HPDE6-E6E7 (cell line): ENCODE results near the gene CASK.

ENCODE experiments used
- DNase-seq: peaks from one replicate; pipeline ENCODE4 v3.0.0; 2011; ENCODE audit warnings: missing footprints; ENCODE audit errors: extremely low spot score

CASK gene

GRCh38 chrX:41913476-41913875, 9.9 kb downstream of the CASK start:
- DNase-seq, result no peak

- DNase-seq, result no peak
Measured at GRCh38 chrX:41912923-41913322, 10.4 kb downstream of the CASK start.

DNA sequence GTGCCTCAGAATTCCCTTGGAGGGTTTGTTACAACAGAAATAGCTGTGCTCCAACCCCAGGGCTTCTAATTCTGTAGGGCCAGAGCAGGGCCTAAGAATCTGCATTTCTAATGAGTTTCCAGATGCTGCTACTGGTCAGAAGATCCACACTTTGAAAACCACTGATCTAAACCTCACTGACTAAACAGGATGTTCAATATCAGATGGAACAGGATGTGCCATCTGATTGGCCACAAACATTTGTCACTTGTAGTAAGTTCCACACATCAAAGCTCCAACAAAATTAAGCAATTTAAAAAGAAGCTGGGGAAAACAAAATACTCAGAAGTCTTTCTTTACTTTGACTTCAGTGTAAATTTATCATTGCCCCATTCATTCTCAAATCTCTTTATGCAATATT, 14.3 kb downstream of the CASK start:
- no peak for DNase-seq

DNA sequence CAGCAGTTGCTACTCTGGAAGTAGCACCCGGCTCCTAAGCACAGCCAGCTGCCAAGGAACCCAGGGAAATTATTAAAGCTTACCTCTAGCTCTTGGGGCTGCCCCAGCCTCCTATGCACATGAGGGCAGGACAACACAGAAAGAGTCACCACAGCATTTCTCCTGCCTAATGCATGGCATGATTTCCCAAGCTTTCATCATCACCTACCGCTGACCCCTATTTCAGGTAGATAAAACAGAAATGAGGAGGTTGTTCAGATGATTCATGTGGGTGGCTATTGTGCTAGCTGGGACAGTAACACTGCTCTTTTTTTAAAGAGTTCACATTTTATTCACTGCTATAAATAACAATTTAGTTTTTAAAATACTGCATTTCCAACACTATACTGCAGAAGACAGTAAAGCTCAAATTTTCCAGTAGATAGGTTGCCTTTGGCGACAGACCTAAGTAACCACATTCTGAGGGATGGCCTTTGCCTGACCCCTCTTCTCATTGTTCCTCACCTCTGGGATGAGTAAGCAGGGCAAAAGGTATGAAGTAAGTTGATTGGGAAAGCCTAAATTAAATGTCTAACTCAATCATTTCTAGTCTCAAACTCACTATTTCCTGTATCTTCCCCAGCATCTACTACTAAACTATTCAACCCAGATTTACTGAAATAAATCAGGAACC, 16.7 kb downstream of the CASK start:
- no peak for DNase-seq

DNA sequence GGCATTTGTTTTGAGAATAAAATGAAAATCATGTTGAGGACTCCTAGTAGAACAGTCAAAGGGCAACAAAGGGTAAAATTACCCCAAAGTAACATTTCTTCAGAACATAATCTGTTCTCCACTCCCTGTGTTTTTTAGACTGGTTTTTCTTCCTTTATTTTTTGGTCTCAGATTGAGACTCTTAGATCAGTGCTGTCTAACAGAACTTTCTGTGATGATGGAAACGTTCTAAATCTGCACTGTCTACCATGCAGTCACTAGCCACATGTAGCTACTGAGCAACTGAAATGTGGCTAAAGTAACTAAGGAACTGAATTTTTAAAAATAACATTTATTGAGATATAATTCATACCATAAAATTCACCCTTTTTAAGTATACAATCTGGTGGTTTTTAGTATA, 19.8 kb downstream of the CASK start:
- no peak for DNase-seq

GRCh38 chrX:41900321-41900720, 23.0 kb downstream of the CASK start:
- DNase-seq, result no peak

DNA sequence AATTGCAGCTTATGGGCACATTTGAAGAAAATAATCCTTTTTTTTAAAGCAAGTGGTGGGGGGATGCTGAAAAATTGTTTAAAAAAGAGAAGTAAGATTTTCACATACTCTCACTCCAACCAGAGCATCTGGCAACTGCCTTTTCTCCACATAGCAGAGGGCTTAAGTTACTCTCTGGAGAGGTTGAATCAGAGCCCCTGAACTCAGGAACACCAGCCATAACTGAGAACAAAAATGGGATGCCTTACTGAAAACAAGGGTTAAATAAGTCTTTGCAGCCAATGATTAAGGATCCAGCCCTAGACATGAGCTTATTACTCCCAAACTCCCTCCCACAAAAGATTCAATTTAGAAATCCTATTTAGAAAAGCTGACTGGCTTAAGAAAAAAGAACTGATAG, 27.5 kb downstream of the CASK start:
- no peak for DNase-seq

DNA sequence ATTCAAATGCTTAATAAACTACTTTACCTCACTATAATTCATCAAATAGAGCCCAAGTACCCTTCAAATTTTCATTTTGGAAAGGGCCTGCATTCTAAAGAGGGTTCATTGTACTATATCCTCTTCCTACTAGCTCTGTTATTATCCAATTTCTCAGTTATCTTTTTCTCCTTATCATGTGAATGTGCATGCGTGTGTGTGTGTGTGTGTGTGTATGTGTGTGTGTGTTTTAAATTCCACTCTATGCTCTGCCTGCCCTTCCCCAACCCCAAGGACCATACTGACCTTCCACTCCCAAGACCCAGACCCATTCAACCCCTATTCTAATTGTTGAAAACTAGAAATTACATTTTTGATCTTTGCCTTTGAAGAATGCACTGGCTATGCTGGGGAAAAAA, 33.3 kb downstream of the CASK start:
- no peak for DNase-seq

DNA sequence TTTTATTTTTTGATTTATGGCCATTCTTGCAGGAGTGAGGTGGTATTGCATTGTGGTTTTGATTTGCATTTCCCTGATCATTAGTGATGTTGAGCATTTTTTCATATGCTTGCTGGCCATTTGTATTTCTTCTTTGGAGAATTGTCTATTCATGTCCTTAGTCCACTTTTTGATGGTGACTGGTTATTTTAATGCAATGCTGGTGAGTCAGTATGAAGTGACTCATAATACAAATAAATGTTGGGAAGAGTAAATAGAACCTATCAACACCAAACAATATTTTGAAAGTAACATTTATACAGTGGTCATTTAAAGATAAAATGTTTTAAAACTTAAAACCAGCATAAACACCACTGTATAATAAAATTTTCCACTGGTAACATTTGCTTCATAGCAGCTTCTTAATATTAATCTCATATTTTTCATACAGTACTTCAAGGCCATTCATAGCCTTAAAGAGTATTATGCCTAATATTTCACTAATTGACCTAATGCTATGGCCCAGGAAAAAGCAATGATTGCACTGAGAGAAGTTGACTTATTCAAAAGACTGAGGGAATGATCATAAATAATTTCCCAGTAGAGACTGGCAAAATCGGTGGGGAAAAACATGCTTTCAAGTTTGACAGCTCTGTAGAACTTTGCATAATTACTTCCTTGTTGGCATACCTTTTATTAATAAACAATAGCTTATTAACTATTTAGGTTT, 33.9 kb downstream of the CASK start:
- DNase-seq, result no peak

- DNase-seq, result no peak
Measured at GRCh38 chrX:41887691-41888090, 35.7 kb downstream of the CASK start.

DNA sequence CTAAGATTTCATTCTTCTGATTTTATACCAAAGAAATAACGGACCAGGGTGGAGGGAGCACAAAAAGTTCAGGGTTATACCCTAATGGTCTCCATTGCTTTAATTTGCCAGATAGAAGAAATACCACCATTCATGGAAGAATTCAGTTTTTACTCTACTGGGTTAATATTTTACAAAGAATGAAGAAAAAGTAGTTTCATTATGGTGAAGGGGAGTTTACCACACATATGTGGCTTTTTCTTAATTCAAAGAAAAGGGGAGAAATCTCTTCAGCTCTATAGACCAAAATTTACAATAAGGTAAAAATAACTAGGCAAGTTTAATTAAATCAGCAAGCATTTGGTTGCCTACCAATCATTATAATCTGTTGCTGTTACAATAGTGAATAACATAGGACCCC, 37.6 kb downstream of the CASK start:
- no peak for DNase-seq

DNA sequence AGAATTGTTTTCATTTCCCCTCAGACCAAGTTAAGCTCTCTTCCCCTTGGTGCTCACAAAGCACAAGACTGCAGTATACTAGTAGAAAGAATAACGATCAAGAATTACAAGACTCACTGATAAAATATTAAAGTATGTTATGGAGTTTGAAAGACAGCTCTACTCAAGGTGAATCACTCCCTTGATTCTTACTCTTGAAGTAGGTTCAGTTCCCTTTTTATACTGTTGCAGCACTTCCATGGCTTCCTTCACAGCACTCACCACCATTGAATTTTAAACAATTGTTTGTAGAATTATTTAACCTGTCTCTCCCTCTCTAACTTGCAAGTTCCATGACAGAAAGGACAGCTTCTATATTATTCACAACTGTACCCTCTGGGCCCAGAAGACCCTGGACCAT, 42.2 kb downstream of the CASK start:
- DNase-seq, result no peak

DNA sequence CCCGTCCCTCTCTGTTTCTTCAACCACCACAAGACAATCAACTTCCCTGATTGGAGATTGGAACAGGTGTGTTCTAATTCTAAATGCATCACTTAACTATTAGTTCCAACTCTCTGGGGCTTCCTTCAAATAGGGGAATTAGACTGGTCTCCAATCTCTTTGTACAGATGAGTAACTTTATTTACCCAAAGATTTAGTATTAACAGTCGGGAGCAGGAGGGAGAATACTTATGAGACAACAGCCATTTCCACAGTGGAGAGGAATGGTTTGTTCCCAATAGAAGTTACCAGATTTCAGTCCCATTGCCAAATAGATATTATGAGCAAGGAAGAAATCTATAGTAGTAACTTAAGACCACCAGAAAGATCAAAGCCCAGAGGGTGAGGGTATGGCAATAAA, 46.2 kb downstream of the CASK start:
- no peak for DNase-seq

- DNase-seq, result no peak
Measured at GRCh38 chrX:41875142-41875541, 48.2 kb downstream of the CASK start.

DNA sequence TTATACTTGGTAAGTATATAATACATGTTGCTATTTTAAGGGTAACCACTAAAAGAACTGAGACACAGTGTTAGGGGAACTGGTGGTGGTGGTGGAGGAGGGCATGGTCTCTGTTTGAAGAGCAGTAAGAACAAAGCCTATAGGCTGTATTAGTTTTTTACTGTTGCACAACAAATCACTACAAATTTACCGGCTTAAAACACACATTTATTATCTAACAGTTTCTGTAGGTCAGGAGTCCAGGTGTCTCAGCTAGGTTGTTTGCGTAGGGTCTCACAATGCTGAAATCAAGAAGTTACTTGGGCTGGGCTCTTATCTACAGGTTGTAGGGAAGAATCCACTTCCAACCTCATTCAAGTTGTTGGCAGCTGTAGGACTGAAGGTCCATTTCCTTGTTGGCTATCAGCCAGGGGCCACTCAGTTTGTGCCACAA, 52.6 kb downstream of the CASK start:
- no peak for DNase-seq

GRCh38 chrX:41868392-41868977, 54.9 kb downstream of the CASK start:
- no peak for DNase-seq

- no peak for DNase-seq
Measured at GRCh38 chrX:41863343-41864203, 59.8 kb downstream of the CASK start.

GRCh38 chrX:41862562-41863184, 60.7 kb downstream of the CASK start:
- DNase-seq, result no peak

GRCh38 chrX:41858161-41858775, 65.1 kb downstream of the CASK start:
- DNase-seq, result no peak

DNA sequence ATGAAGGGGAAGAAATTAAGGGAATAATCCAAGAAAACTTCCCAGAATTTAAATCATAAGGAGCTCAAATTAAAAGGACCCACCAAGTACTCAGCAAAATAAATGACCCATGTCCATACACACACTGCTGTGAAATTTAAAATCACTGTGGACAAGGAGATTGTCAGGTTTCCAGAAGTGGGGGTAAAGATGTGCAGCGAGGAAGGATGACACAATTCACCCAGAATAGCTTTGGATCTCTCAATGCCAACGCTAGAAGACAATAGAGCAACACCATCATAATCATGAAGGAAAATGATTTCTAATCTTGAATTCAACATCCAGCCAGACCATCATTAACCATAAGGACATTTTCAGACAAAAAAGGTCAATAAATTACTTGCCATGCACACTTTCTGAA, 65.7 kb downstream of the CASK start:
- no peak for DNase-seq

DNA sequence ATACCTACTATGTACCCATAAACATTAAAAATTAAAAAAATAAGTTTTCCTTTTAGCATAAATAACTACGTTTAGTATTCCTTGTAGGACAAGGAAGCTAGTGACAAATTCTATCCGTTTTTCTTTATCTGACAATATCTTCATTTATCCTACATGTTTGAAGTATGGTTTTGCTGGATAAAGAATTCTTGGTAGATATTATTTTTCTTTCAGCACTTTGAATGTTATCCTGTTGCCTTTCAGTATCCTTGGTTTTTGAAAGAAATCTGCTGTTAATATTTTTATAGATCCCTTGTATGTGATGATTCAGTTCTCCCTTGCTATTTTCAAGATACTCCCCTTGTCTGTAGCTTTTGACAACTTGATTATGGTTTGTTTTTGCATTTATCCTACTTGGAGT, 76.6 kb downstream of the CASK start:
- DNase-seq, result no peak
